ENCODE results near the gene TNFRSF8.

- TF ChIP-seq POLR2A (IDR thresholded peaks at IDR 0.05; ENCODE audit: low read length) (no peak), GATA1 (IDR thresholded peaks at IDR 0.05; ENCODE audit: low read depth, low read length) (no peak)
Measured at GRCh38 chr1:12158357-12159092, 95.4 kb downstream of the TNFRSF8 start.

Data from erythroblast (primary cell).